Gastroesophageal sphincter (tissue), 3 donors: Measurements from ENCODE around the gene TMEM30B.

ENCODE experiments used
- POLR2A ChIP-seq, 2 donors: fragments of 450-650 bp; IDR thresholded peaks; one replicate each; pipeline ENCODE4 v1.6.1; 2017; ENCODE audit warnings: antibody characterized with exemption in 2 of 2, mild to moderate bottlenecking in 2 of 2, moderate library complexity in 1 of 2
- POLR2AphosphoS5 ChIP-seq: sonication (generic); formaldehyde crosslinking; IDR thresholded peaks from one replicate; pipeline ENCODE4 v1.6.1; 2017; ENCODE audit warnings: antibody characterized with exemption
- TF ChIP-seq, protein P1 (sequence below), 4 experiments: fragments of 200-600 bp in 2 of 4; fragments of 450-650 bp in 2 of 4; sonication (generic) in 1 of 4; IDR thresholded peaks; one replicate each; pipeline ENCODE4 v1.5.1; 2017 to 2019; ENCODE audit warnings: antibody characterized with exemption in 4 of 4, mild to moderate bottlenecking in 2 of 4, moderate library complexity in 2 of 4

DNA sequence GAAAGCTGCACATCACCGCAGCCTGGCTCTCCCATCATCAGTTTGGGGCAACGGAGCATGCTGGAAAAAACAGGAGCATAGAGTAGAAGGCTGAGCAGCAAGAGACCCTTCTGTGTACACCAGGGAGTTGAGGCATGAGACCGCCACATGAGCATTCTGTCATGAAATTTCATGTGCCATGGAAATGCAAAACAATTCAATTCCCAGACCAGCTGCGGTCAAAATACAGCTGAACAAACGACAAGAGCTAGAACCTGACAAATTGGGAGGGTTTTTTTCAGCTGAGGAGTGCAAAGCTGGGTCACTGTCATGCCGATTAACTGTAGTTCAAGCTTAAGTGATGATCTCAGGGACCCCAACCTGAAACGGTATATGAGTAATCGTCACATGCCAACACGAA is 37.1 kb downstream of the TMEM30B start:
- TF ChIP-seq POLR2AphosphoS5 (no peak), POLR2A (IDR thresholded peaks at IDR 0.05) (no peak)
- TF ChIP-seq, protein P1, sequence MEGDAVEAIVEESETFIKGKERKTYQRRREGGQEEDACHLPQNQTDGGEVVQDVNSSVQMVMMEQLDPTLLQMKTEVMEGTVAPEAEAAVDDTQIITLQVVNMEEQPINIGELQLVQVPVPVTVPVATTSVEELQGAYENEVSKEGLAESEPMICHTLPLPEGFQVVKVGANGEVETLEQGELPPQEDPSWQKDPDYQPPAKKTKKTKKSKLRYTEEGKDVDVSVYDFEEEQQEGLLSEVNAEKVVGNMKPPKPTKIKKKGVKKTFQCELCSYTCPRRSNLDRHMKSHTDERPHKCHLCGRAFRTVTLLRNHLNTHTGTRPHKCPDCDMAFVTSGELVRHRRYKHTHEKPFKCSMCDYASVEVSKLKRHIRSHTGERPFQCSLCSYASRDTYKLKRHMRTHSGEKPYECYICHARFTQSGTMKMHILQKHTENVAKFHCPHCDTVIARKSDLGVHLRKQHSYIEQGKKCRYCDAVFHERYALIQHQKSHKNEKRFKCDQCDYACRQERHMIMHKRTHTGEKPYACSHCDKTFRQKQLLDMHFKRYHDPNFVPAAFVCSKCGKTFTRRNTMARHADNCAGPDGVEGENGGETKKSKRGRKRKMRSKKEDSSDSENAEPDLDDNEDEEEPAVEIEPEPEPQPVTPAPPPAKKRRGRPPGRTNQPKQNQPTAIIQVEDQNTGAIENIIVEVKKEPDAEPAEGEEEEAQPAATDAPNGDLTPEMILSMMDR (IDR thresholded peaks at IDR 0.05): no peak
